ENCODE results near the gene CFAP92.
A peak's percentile ranks its signal among the peaks of the same experiment; 100 is the strongest.

Gene CFAP92

GRCh38 chr3:129025108-129025507 is 31.2 kb upstream of the CFAP92 start:
- DNase-seq, result no peak

GRCh38 chr3:129023909-129024308 is 30.0 kb upstream of the CFAP92 start:
- peak; percentile 25 for DNase-seq

GRCh38 chr3:129023008-129023358 is 29.1 kb upstream of the CFAP92 start:
- no peak for DNase-seq

- no peak for DNase-seq
Observed at GRCh38 chr3:129022114-129023007, 28.5 kb upstream of the CFAP92 start.

GRCh38 chr3:129021140-129021551 is 27.3 kb upstream of the CFAP92 start:
- DNase-seq, result no peak

- DNase-seq, result no peak
Observed at GRCh38 chr3:129020691-129021090, 26.8 kb upstream of the CFAP92 start.

GRCh38 chr3:129019266-129019665 is 25.4 kb upstream of the CFAP92 start:
- DNase-seq, result no peak

- DNase-seq, result no peak
Observed at GRCh38 chr3:129018751-129019150, 24.9 kb upstream of the CFAP92 start.

- DNase-seq, result no peak
Observed at GRCh38 chr3:129018271-129018670, 24.4 kb upstream of the CFAP92 start.

GRCh38 chr3:129017484-129017899 is 23.6 kb upstream of the CFAP92 start:
- no peak for DNase-seq

- no peak for DNase-seq
Observed at GRCh38 chr3:129016720-129017483, 23.0 kb upstream of the CFAP92 start.

- peak; percentile 99 for DNase-seq
Observed at GRCh38 chr3:129016356-129016719, 22.5 kb upstream of the CFAP92 start.

GRCh38 chr3:129015388-129016105 is 21.7 kb upstream of the CFAP92 start:
- DNase-seq, result no peak

GRCh38 chr3:129014793-129015345 is 21.0 kb upstream of the CFAP92 start:
- DNase-seq, result no peak

- no peak for DNase-seq
Observed at GRCh38 chr3:129014148-129014547, 20.3 kb upstream of the CFAP92 start.

GRCh38 chr3:129013491-129013891 is 19.6 kb upstream of the CFAP92 start:
- DNase-seq, result no peak

- no peak for DNase-seq
Observed at GRCh38 chr3:129010310-129010956, 16.6 kb upstream of the CFAP92 start.

GRCh38 chr3:129009266-129009665 is 15.4 kb upstream of the CFAP92 start:
- no peak for DNase-seq

GRCh38 chr3:129007792-129008191 is 13.9 kb upstream of the CFAP92 start:
- no peak for DNase-seq

GRCh38 chr3:129006864-129007263 is 13.0 kb upstream of the CFAP92 start:
- no peak for DNase-seq

GRCh38 chr3:129005526-129006303 is 11.8 kb upstream of the CFAP92 start:
- DNase-seq, result no peak
